G401 (cell line): ENCODE results near the gene UBE2O. TPM values are rescaled to one million over a fixed set of nuclear protein-coding genes. Genes with fewer than 3 reads are reported as not detected.

Experiments used
- DNase-seq: peaks from one replicate; pipeline ENCODE4 v3.0.0-alpha.2; 2015; ENCODE audit warnings: low spot score
- in situ Hi-C: cut with HindIII; loops from 2 replicates; pipeline ENCODE4 v1.10.0; 2016; ENCODE audit warnings: low sequenced_read_pairs, mixed read lengths
- total RNA-seq: library from RNA; depleted of rRNA; stranded (reverse); fragments of >200 nt; shearing (Covaris generic); gene quantifications from 2 replicates; pipeline ENCODE4 v1.2.3, GENCODE V29; 2014

The UBE2O gene
- total RNA-seq, 1 experiment from 2014 or later: 30.5 TPM

- no peak for DNase-seq
- in situ Hi-C loops: no loop called here
Observed at GRCh38 chr17:76490112-76490710, 37.3 kb upstream of the UBE2O start.

GRCh38 chr17:76487451-76488192 is 34.7 kb upstream of the UBE2O start:
- DNase-seq: no peak
- in situ Hi-C loops: no loop called here

DNA sequence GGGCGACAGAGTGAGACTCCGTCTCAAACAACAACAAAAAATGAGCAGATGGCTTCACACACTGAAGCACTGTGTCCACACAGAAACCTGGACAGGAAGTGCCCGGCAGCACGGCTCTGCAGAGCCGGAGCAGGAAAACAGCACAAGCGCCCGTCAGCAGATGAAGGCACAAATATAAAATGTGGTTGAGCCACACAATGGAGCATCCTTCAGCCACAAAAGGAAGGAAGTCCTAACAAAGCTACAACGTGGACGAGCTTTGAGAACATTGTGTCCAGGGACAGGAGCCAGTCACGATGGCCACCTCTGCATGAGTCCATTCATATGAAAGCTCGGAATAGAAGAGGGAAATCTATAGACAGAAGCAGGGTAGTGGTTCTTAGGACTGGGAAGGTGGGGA is 32.6 kb upstream of the UBE2O start:
- peak; percentile 51 for DNase-seq

DNA sequence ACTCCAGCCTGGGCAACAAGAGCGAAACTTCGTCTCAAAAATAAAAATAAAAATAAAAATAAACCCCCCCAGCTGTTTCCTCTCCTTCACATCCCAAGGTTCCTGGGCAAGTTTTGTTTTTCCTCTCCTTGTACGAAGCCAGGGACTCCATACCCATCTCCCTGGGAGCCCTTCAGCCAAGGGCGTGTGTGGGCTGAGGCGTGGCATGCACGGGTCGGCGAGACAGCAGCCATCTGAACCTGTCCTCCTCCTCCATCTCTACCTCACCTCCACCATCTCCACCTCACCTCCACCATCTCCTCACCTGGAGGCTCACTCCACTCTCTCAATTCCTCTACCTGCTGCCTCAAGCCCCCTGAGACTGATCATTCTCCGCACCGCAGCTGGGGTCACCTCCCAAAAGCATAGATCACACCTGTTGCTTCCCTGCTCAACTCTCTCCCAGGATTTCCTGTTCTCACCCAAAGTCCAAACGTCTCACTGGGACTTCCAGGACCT is 31.3 kb upstream of the UBE2O start:
- no peak for DNase-seq
- in situ Hi-C loops: no loop called here

More for the DNA sequence above, 32.6 kb upstream of the UBE2O start:
- in situ Hi-C loops: no loop called here

DNA sequence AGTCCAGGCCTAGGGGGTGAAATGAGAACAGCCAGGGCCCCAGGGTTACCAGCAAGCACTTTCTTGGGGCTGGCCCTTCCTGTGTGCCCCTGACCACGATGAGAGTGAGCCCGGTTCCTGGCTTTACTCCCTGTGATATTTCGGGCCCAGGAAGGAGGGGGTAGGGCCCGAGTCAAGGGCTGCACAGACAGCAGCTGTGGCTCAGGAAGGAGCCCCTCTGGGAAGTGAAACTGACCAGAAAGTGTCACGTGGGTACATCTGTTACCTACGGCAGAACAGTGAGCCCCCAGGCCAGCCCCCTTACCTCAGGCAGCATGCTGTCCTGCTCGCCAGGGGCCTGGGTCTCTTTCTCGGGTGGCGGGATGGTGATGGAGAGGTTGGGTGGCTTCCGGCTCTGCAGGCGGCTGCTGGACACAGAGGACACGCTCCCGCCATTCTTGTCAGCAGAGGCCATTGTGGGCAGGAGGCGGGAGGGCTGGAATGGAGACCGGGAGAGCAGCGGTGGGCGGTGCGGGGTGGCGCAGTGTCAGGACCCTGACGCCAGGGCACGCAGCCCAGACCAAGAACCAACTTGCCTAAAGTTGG is 28.2 kb upstream of the UBE2O start:
- no peak for DNase-seq
- in situ Hi-C loops: no loop called here

GRCh38 chr17:76480632-76481031 is 27.7 kb upstream of the UBE2O start:
- in situ Hi-C loops: no loop called here
- DNase-seq: no peak

GRCh38 chr17:76479515-76480060 is 26.6 kb upstream of the UBE2O start:
- in situ Hi-C loops: no loop called here
- no peak for DNase-seq

GRCh38 chr17:76478730-76479514 is 26.0 kb upstream of the UBE2O start:
- no peak for DNase-seq
- in situ Hi-C loops: no loop called here

DNA sequence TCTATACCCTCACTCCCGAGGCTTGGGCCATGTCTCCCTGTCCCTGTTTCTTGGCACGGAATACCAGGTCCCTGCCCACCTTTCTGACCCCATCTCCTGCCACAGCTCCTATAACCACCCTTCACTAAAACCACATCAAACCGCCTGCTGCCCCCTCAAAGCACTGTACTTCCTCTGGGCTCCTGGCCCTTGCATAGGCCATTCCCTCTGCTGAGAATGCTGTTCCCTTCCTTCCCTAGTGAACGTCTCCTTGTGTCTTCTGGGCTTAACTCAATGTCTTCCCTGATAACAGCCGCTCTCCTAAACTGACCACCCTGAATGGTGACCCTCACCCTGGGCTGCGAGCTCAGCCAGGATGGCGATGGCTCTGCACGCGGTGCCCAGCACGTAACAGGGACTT is 25.1 kb upstream of the UBE2O start:
- DNase-seq: no peak
- in situ Hi-C loops: no loop called here

DNA sequence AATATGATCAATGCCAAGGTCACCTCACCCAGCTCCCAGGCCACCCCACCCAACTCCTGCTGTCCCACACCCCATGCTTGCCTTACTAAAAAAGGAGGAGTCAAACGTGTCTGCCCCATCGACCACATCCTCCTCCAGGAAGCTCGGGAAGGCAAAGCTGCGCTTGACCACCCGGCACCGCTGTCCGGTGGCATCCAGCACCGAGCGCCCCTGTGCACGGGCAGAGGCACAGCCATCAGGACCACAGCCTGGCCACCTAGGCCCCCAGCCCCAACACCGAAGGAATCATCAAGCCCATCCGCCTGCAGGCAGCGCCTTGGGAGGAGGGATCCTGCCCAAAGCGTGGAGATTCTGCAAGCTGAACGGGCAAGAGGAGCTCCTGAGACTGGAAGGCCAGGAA is 24.6 kb upstream of the UBE2O start:
- in situ Hi-C loops: no loop called here
- no peak for DNase-seq

GRCh38 chr17:76476736-76477135 is 23.8 kb upstream of the UBE2O start:
- in situ Hi-C loops: no loop called here
- no peak for DNase-seq

GRCh38 chr17:76475302-76475701 is 22.4 kb upstream of the UBE2O start:
- DNase-seq: no peak
- in situ Hi-C loops: no loop called here

DNA sequence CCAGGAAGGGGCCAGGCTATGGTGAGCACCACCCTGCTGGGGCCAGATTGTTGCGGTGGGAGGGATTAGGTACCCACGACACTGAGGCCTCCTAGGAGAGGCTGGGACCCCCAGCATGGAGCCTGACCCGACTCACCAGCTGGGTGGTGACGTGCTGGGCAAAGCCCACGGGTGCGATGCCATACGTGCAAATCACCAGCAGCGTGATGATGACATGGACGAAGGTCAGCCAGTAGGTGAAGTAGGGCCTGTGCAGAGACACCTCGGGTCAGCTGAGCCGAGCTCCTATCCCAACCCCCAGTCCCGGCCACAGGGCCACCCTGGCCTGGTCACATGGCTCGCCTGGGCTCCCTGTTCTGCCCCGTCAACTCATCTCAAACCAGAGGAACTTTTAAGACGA is 21.9 kb upstream of the UBE2O start:
- DNase-seq: no peak
- in situ Hi-C loops: loop anchor here (25.0 kb wide), 1 partner anchor 212 kb away; no protein-coding TSS in a partner anchor

- in situ Hi-C loops: loop anchor here (25.0 kb wide), 1 partner anchor 213 kb away; no protein-coding TSS in a partner anchor
- DNase-seq: no peak
Observed at GRCh38 chr17:76474238-76474637, 21.3 kb upstream of the UBE2O start.

- no peak for DNase-seq
- in situ Hi-C loops: loop anchor here (25.0 kb wide), 1 partner anchor 214 kb away; no protein-coding TSS in a partner anchor
Observed at GRCh38 chr17:76473541-76473985, 20.6 kb upstream of the UBE2O start.

GRCh38 chr17:76472726-76473125 is 19.8 kb upstream of the UBE2O start:
- no peak for DNase-seq
- in situ Hi-C loops: loop anchor here (25.0 kb wide), 1 partner anchor 215 kb away; no protein-coding TSS in a partner anchor

DNA sequence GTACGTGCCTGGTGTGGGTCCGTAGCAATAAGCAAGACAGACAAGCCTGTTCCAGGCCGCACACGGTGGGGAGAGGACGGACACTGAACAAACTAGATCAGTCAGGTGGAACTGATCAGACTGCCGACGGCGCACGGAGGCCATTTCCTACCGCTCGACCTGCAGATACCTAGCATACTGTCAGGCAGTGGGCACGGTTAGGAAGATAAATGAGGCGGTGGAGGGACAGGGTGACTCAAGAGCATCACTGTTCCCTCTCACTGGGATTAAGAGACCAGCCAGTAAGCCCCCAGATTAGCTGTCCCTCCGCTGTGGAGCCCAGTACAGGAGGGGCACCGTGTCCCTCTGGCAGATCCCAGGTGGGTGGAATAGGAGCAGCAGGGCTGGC is 19.3 kb upstream of the UBE2O start:
- no peak for DNase-seq
- in situ Hi-C loops: loop anchor here (25.0 kb wide), 1 partner anchor 215 kb away; no protein-coding TSS in a partner anchor

GRCh38 chr17:76471498-76472257 is 18.7 kb upstream of the UBE2O start:
- no peak for DNase-seq
- in situ Hi-C loops: loop anchor here (25.0 kb wide), 1 partner anchor 216 kb away; no protein-coding TSS in a partner anchor
